Uterus (tissue), 4 donors: ENCODE measurements around the gene MPG. TPM values are rescaled to one million over a fixed set of nuclear protein-coding genes. Genes with fewer than 3 reads are reported as not detected.

Experiments used
- DNase-seq, 2 donors: peaks; one replicate each; pipeline ENCODE4 v3.0.0-alpha.2; 2019 to 2020
- H3K27ac ChIP-seq, 2 donors: fragments of 200-600 bp; sonication (generic); 1 replicate in 1 of 2; 2 replicates in 1 of 2; pipeline ENCODE4 v1.5.1; 2016 to 2018
- H3K27me3 ChIP-seq, 2 donors: fragments of 200-600 bp; sonication (generic); one replicate each; pipeline ENCODE4 v1.5.1; 2018 to 2019; ENCODE audit warnings: control low read depth in 1 of 2
- H3K36me3 ChIP-seq, 2 donors: fragments of 200-600 bp; sonication (generic); one replicate each; pipeline ENCODE4 v1.5.1; 2019; ENCODE audit warnings: control low read depth in 1 of 2
- H3K4me1 ChIP-seq, 2 donors: fragments of 200-600 bp; sonication (generic); one replicate each; pipeline ENCODE4 v1.5.1; 2018 to 2019; ENCODE audit warnings: control low read depth in 1 of 2
- H3K4me3 ChIP-seq, 2 donors: fragments of 200-600 bp; sonication (generic); 1 replicate in 1 of 2; 2 replicates in 1 of 2; pipeline ENCODE4 v1.5.1; 2018 to 2019; ENCODE audit warnings: mild to moderate bottlenecking in 1 of 2
- H3K9me3 ChIP-seq, 2 donors: fragments of 200-600 bp; sonication (generic); one replicate each; pipeline ENCODE4 v1.5.1; 2019; ENCODE audit warnings: control low read depth in 1 of 2
- POLR2A ChIP-seq, 2 donors: fragments of 450-650 bp; IDR thresholded peaks; one replicate each; pipeline ENCODE4 v1.6.1; 2016; ENCODE audit warnings: antibody characterized with exemption in 2 of 2, mild to moderate bottlenecking in 1 of 2, moderate library complexity in 1 of 2
- intact Hi-C: fragments of 100-400 bp; cut with DNase I; formaldehyde crosslinking; loops from one replicate; pipeline ENCODE4 v1.15.1; 2023; ENCODE audit warnings: low total_unique reads
- total RNA-seq, 4 donors: library from RNA; depleted of rRNA in 3 of 4; stranded (reverse); fragments of >200 nt in 3 of 4; gene quantifications; one replicate each; pipeline versions ENCODE4 v1.1.0 to v1.2.4, GENCODE V29; 2014 to 2023
- TF ChIP-seq, protein P1 (sequence below), 4 experiments: fragments of 200-600 bp in 2 of 4; fragments of 450-650 bp in 2 of 4; sonication (generic) in 2 of 4; IDR thresholded peaks; one replicate each; pipeline ENCODE4 v1.5.1; 2016 to 2019; ENCODE audit warnings: antibody characterized with exemption in 4 of 4, mild to moderate bottlenecking in 2 of 4, moderate library complexity in 1 of 4
- donor health status: DM: yes; HTN: yes; CAD: no.

The MPG gene
- total RNA-seq, 4 donors from 2014 or later = 35.7 to 305 (median 63.7) TPM

GRCh38 chr16:106623-107324 lies 28.7 kb downstream of the MPG start:
- peak in 1 of 2 donors; percentile 65 for DNase-seq

DNA sequence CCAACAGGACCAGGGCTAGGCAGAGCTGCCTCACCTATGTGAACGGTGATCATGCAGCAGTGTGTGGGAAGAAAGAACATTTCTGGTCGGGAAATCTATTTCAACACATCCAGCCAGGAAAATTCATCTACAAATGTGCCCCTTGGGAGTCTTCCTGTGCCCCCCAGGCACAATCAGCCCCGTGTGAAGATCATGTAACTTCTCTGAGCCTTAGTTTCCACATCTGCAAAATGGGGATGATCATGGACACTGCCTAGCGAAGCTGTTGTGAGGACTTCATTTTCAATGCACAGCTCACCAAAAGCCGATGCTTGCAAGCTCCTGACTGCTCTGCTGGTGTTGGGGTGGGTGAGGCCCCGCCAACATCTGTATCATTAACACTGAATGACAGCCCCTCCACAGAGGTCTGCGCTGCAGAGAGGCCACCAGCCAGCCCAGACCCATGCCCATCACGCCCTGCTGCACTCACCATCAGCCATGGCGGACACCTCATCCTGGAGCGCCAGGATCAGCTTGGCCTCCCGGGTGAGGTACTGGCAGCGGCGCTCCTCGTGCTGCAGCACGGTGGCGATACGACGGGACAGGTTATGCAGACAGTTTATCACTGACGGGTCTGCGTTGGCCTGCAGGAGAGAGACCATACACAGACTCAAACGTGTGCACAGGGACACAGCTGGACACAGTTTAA lies 34.3 kb downstream of the MPG start:
- intact Hi-C loops = no loop called here
- Histone ChIP-seq H3K4me3 (no peak overlapping the region), H3K27ac (no peak overlapping the region), H3K36me3 (no peaks in the 10 kb centered on the region), H3K9me3 (no peaks in the 10 kb centered on the region), H3K27me3 (no peaks in the 10 kb centered on the region), H3K4me1 (no peaks in the 10 kb centered on the region)
- TF ChIP-seq, protein P1, sequence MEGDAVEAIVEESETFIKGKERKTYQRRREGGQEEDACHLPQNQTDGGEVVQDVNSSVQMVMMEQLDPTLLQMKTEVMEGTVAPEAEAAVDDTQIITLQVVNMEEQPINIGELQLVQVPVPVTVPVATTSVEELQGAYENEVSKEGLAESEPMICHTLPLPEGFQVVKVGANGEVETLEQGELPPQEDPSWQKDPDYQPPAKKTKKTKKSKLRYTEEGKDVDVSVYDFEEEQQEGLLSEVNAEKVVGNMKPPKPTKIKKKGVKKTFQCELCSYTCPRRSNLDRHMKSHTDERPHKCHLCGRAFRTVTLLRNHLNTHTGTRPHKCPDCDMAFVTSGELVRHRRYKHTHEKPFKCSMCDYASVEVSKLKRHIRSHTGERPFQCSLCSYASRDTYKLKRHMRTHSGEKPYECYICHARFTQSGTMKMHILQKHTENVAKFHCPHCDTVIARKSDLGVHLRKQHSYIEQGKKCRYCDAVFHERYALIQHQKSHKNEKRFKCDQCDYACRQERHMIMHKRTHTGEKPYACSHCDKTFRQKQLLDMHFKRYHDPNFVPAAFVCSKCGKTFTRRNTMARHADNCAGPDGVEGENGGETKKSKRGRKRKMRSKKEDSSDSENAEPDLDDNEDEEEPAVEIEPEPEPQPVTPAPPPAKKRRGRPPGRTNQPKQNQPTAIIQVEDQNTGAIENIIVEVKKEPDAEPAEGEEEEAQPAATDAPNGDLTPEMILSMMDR (IDR thresholded peaks at IDR 0.05) = no peak
- no peak for TF ChIP-seq POLR2A (IDR thresholded peaks at IDR 0.05)
- DNase-seq = no peak

More at GRCh38 chr16:106623-107324, 28.7 kb downstream of the MPG start:
- Histone ChIP-seq H3K27ac (no peak overlapping the region), H3K27me3 (no peaks in the 10 kb centered on the region), H3K36me3 (no peaks in the 10 kb centered on the region), H3K9me3 (no peaks in the 10 kb centered on the region), H3K4me3 (no peak overlapping the region), H3K4me1 (no peaks in the 10 kb centered on the region)
- intact Hi-C loops = no loop called here
- TF ChIP-seq POLR2A (IDR thresholded peaks at IDR 0.05) = no peak
- TF ChIP-seq, protein P1 (IDR thresholded peaks at IDR 0.05) = peak; percentile 73 to 85 (median 80)

DNA sequence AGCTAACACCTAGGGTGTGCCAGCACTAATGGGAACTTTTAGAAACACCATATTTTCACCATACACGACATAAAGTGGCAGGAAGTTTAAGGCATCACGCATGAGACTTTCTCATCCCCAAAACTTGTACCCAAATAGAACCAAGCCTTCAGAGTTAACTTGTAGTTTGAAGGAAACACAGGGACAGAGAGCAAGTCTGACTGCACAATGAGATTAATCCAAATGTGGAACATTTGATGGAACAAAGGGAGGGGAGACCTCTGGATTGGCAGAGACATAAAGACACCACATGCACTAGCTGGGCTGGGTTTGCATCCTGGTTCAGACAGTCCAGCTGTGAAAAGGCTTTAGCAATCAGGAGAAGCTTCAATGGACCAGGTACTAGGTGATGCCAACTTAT lies 36.3 kb downstream of the MPG start:
- intact Hi-C loops = no loop called here
- Histone ChIP-seq H3K27ac (no peak overlapping the region), H3K36me3 (no peaks in the 10 kb centered on the region), H3K4me1 (no peaks in the 10 kb centered on the region), H3K9me3 (no peaks in the 10 kb centered on the region), H3K27me3 (no peaks in the 10 kb centered on the region), H3K4me3 (no peak overlapping the region)
- TF ChIP-seq POLR2A (IDR thresholded peaks at IDR 0.05) = no peak
- TF ChIP-seq, protein P1 (IDR thresholded peaks at IDR 0.05) = no peak
- no peak for DNase-seq

GRCh38 chr16:116015-116414 lies 38.0 kb downstream of the MPG start:
- TF ChIP-seq, protein P1 (IDR thresholded peaks at IDR 0.05) = no peak
- no peak for TF ChIP-seq POLR2A (IDR thresholded peaks at IDR 0.05)
- intact Hi-C loops = no loop called here
- DNase-seq = no peak
- H3K4me3 ChIP-seq = no peak overlapping the region
- no peaks in the 10 kb centered on the region for H3K4me1 ChIP-seq
- H3K36me3 ChIP-seq = no peaks in the 10 kb centered on the region
- H3K27me3 ChIP-seq = no peaks in the 10 kb centered on the region
- no peaks in the 10 kb centered on the region for H3K9me3 ChIP-seq
- H3K27ac ChIP-seq = no peak overlapping the region
